Peyer's patch (tissue), 4 donors: ENCODE results near the gene SGF29. TPM values are rescaled to one million over a fixed set of nuclear protein-coding genes. Genes with fewer than 3 reads are reported as not detected.
"Not testable (repeated sequence)": the region's sequence is repeated elsewhere in the genome, so short reads cannot be mapped to it uniquely, and the experiment has no call there.

ENCODE experiments used
- DNase-seq, 3 donors: peaks; one replicate each; pipeline ENCODE4 v3.0.0-alpha.2; 2017 to 2019
- H3K27ac ChIP-seq, 4 donors: fragments of 200-600 bp; sonication (generic); one replicate each; pipeline ENCODE4 v1.5.1; 2016 to 2019
- H3K27me3 ChIP-seq, 2 donors: fragments of 200-600 bp; sonication (generic); one replicate each; pipeline ENCODE4 v1.5.1; 2019
- H3K36me3 ChIP-seq, 3 donors: fragments of 200-600 bp; sonication (generic); one replicate each; pipeline ENCODE4 v1.5.1; 2016 to 2019
- H3K4me1 ChIP-seq, 4 donors: fragments of 200-600 bp; sonication (generic); one replicate each; pipeline ENCODE4 v1.5.1; 2016 to 2019
- H3K4me3 ChIP-seq, 4 donors: fragments of 200-600 bp; sonication (generic); 1 replicate in 3 of 4; 2 replicates in 1 of 4; pipeline ENCODE4 v1.5.1; 2016 to 2019; ENCODE audit warnings: mild to moderate bottlenecking in 1 of 4
- H3K9me3 ChIP-seq, 4 donors: fragments of 200-600 bp; sonication (generic); one replicate each; pipeline ENCODE4 v1.5.1; 2016 to 2019; ENCODE audit warnings: mild to moderate bottlenecking in 1 of 4
- POLR2A ChIP-seq, 2 donors: fragments of 450-650 bp; IDR thresholded peaks; one replicate each; pipeline ENCODE4 v1.5.1; 2017; ENCODE audit warnings: antibody characterized with exemption in 2 of 2, mild to moderate bottlenecking in 2 of 2, moderate library complexity in 2 of 2
- total RNA-seq, 4 donors: library from RNA; depleted of rRNA; stranded (reverse); fragments of >200 nt; gene quantifications; one replicate each; pipeline ENCODE4 v1.1.0, GENCODE V29; 2016
- TF ChIP-seq, protein P1 (sequence below), 6 experiments: fragments of 450-650 bp in 4 of 6; fragments of 200-600 bp in 2 of 6; sonication (generic) in 1 of 6; IDR thresholded peaks; one replicate each; pipeline ENCODE4 v1.5.1; 2017 to 2019; ENCODE audit warnings: antibody characterized with exemption in 6 of 6, mild to moderate bottlenecking in 3 of 6, moderate library complexity in 1 of 6

SGF29 gene
- total RNA-seq, 4 donors from 2014 or later: 27.3 to 117 (median 45.6) TPM

DNA sequence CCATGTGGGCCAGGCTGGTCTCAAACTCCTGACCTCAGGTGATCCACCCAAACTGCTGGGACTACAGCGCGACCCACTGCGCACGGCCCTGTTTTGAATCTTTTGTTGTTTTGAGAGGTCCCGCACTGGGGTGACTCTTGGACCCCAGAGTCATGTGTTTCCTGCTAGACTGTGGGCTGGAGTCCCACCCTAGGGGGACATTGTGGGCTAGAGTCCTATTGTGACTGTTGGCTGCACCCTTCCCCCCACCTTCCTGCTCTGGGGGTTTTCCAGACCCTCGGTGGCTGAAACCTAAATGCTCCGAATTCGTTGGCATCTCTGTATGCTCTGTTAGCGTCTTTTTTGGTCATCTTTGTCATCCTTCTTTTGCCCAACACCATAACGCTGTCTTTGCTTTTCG is 30.9 kb upstream of the SGF29 start:
- Histone ChIP-seq H3K4me1 (peaks cover 0 to 4% (median 0%) of the 10 kb centered on the region in 4 donors), H3K9me3 (no peaks in the 10 kb centered on the region), H3K27ac (no peak overlapping the region), H3K36me3 (no peaks in the 10 kb centered on the region), H3K27me3 (no peaks in the 10 kb centered on the region), H3K4me3 (no peak overlapping the region)
- no peak for DNase-seq
- TF ChIP-seq, protein P1, sequence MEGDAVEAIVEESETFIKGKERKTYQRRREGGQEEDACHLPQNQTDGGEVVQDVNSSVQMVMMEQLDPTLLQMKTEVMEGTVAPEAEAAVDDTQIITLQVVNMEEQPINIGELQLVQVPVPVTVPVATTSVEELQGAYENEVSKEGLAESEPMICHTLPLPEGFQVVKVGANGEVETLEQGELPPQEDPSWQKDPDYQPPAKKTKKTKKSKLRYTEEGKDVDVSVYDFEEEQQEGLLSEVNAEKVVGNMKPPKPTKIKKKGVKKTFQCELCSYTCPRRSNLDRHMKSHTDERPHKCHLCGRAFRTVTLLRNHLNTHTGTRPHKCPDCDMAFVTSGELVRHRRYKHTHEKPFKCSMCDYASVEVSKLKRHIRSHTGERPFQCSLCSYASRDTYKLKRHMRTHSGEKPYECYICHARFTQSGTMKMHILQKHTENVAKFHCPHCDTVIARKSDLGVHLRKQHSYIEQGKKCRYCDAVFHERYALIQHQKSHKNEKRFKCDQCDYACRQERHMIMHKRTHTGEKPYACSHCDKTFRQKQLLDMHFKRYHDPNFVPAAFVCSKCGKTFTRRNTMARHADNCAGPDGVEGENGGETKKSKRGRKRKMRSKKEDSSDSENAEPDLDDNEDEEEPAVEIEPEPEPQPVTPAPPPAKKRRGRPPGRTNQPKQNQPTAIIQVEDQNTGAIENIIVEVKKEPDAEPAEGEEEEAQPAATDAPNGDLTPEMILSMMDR (IDR thresholded peaks at IDR 0.05): no peak
- no peak for TF ChIP-seq POLR2A (IDR thresholded peaks at IDR 0.05)

DNA sequence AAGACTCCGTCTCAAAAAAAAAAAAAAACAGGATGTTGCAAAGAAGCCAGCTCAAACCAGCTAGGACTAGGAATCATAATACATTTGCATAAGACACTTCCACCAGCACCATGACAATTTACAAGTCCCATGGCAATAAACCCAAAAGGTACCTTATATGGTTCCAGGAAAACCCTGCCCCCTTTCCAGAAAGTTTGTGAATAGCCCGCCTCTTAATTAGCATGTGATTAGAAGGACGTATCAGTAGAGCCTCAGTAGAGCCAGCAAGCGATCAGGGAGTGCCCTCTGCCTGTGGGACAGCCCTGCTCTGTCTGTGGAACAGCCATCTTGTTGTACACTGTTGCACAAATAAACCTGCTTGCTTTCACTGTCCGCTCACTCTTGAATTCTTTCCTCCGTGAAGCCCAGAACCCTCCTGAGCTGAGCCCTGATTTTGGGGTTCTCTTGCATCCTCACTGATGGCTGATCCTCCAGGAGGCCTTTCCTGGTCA is 29.0 kb upstream of the SGF29 start:
- no peaks in the 10 kb centered on the region for H3K36me3 ChIP-seq
- no peak for DNase-seq
- peaks cover 0 to 10% (median 0%) of the 10 kb centered on the region in 4 donors for H3K4me1 ChIP-seq
- H3K27me3 ChIP-seq: no peaks in the 10 kb centered on the region
- H3K4me3 ChIP-seq: no peak overlapping the region
- H3K27ac ChIP-seq: no peak overlapping the region
- TF ChIP-seq, protein P1 (IDR thresholded peaks at IDR 0.05): no peak
- TF ChIP-seq POLR2A (IDR thresholded peaks at IDR 0.05): no peak
- H3K9me3 ChIP-seq: no peaks in the 10 kb centered on the region

DNA sequence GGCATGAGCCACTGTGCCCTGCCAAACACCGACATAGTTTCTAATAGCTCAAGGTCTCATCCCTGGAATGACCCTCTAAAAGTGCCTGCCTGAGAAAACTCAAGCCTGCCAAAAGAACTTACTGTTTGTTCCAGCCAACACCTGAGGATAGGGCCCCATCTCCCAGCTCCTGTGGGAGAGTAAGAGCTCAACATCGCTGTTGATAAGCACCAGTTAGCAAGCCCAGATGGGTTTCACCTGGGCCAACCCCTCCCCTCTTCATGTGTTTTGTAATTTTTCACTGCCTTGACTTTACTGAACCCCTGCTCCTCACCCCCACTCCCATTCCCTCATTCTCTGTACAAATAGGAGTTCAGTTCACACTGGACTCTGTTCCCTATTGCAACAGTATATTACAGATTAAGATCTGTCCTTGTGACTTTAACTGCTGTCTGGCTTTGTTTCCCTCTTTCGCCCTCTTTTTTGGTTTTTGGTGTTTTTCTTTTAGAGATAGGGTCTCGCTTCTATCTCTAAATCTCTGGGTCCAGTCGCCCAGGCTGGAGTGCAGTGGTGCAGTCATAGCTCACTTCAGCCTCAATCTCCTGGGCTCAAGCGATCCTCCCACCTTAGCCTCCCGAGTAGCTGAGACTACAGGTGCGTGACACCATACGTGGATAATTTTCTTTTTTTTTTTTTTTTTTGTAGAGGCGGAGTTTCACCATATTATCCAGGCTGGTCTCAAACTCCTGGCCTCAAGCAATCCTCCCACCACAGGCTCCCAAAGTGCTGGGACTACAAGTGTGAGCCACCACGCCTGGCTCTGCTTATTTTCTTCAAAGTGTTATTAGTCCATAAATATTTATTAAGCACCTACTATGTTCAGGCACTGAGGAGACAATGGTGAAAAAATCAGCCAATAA is 27.3 kb upstream of the SGF29 start:
- peak overlapping the region in 2 of 4 donors; percentile 50 to 80 for H3K27ac ChIP-seq
- peaks cover 0 to 10% (median 0%) of the 10 kb centered on the region in 4 donors for H3K4me1 ChIP-seq
- DNase-seq: no peak

DNA sequence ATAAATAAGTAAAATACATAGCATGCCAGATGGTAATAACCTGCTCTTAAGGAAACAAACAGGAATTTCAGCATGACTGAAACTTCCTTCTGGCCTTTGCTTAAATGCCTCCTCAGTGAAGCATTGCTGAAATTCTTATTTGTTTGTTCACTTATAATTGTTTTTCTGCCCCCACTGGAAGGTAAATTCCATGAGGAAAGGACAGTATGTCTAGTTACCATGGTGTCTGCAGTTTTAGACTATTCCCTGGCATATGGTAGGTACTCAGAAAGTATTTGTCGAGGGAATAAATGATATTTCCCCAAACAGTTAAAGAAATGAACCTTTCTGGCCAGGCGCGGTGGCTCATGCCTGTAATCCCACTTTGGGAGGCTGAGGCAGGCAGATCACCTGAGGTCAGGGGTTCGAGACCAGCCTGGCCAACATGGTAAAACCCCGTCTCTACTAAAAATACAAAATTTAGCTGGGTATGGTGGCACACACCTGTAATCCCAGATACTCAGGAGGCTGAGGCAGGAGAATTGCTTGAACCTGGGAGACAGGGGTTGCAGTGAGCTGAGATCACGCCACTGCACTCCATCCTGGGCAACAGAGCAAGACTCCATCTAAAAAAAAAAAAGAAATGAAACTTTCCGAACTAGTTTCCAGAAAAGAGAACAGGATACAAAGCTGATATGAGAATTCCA is 26.5 kb upstream of the SGF29 start:
- Histone ChIP-seq H3K4me1 (peaks cover 0 to 14% (median 0%) of the 10 kb centered on the region in 4 donors), H3K27ac (peak overlapping the region in 2 of 4 donors; percentile 50 to 54)
- H3K27me3 ChIP-seq, DNase-seq, H3K36me3 ChIP-seq, H3K4me3 ChIP-seq, H3K9me3 ChIP-seq: not testable (repeated sequence)

More for the DNA sequence above, 27.3 kb upstream of the SGF29 start:
- Histone ChIP-seq H3K27me3 (no peaks in the 10 kb centered on the region), H3K4me3 (no peak overlapping the region), H3K9me3 (no peaks in the 10 kb centered on the region), H3K36me3 (no peaks in the 10 kb centered on the region)
- TF ChIP-seq, protein P1 (IDR thresholded peaks at IDR 0.05): no peak
- no peak for TF ChIP-seq POLR2A (IDR thresholded peaks at IDR 0.05)

DNA sequence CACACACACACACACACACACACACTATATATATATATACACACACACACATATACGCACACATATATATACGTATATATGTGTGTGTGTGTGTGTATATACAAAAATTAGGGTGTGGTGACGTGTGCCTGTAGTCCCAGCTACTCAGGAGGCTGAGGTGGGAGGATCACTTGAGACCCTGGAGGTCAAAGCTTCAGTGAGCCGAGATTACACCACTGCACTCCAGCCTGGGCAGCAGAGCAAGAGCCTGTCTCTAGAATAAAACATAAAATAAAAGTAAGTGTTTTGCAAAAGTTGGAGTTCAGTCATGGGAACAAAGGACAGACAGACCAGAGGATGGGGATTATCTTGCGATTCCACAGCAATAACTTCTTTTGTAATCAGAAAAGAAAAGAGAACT is 25.7 kb upstream of the SGF29 start:
- no peak for DNase-seq
- peaks cover 0 to 21% (median 0%) of the 10 kb centered on the region in 4 donors for H3K4me1 ChIP-seq
- no peaks in the 10 kb centered on the region for H3K9me3 ChIP-seq
- TF ChIP-seq, protein P1 (IDR thresholded peaks at IDR 0.05): no peak
- no peak for TF ChIP-seq POLR2A (IDR thresholded peaks at IDR 0.05)
- H3K27ac ChIP-seq: peak overlapping the region in 1 of 4 donors; percentile 43
- no peaks in the 10 kb centered on the region for H3K27me3 ChIP-seq
- no peak overlapping the region for H3K4me3 ChIP-seq
- H3K36me3 ChIP-seq: no peaks in the 10 kb centered on the region

DNA sequence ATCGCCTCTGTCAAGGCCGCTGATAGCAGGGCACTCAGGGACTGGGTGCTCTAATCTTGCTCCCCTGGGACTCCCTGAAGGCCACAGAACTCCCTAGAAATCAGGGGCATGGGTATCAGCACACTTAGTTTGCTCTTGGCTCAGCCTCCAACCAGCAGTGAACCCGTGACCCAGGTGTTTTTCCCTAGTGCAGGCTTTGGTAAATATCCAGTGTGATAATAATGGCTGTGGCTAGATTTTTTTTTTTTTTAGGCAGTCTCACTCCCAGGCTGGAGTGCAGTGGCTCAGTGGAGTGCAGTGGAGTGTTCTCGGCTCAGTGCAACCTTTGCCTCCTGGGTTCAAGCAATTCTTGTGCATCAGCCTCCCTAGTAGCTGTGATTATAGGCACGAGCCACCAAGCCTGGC is 25.3 kb upstream of the SGF29 start:
- no peak overlapping the region for H3K4me3 ChIP-seq
- TF ChIP-seq, protein P1 (IDR thresholded peaks at IDR 0.05): no peak
- TF ChIP-seq POLR2A (IDR thresholded peaks at IDR 0.05): no peak
- H3K4me1 ChIP-seq: peaks cover 0 to 22% (median 0%) of the 10 kb centered on the region in 4 donors
- peak overlapping the region in 1 of 4 donors; percentile 43 for H3K27ac ChIP-seq
- H3K9me3 ChIP-seq: no peaks in the 10 kb centered on the region
- no peaks in the 10 kb centered on the region for H3K27me3 ChIP-seq
- no peak for DNase-seq
- H3K36me3 ChIP-seq: no peaks in the 10 kb centered on the region
